Activated CD4-positive, alpha-beta memory T cell treated with anti-CD3 and anti-CD28 coated beads for 36 hours (primary cell): ENCODE results near the gene PTPRN2. TPM values are rescaled to one million over a fixed set of nuclear protein-coding genes. Genes with fewer than 3 reads are reported as not detected.

Experiments used
- CTCF ChIA-PET: fragments of 350-600 bp; sonication (Branson Sonifier 250); formaldehyde crosslinking; loops from one replicate; lab custom pipeline; 2021; ENCODE audit warnings: antibody characterized with exemption, inconsistent platforms; lab: Charles Lee
- POLR2A ChIA-PET: fragments of 350-600 bp; sonication (Branson Sonifier 250); formaldehyde crosslinking; loops from one replicate; lab custom pipeline; 2021; ENCODE audit warnings: antibody characterized with exemption; lab: Charles Lee
- DNase-seq: peaks from one replicate; pipeline ENCODE4 v3.0.0-alpha.2; 2020
- H3K27ac Mint-ChIP-seq: one replicate; pipeline ENCODE4 v1.8.0; 2021; ENCODE audit warnings: mixed read lengths
- H3K27me3 Mint-ChIP-seq: one replicate; pipeline ENCODE4 v1.8.0; 2021; ENCODE audit warnings: mixed read lengths
- H3K36me3 Mint-ChIP-seq: one replicate; pipeline ENCODE4 v1.8.0; 2021; ENCODE audit warnings: mixed read lengths
- H3K4me1 Mint-ChIP-seq: one replicate; pipeline ENCODE4 v1.8.0; 2021; ENCODE audit warnings: low read depth, mixed read lengths
- H3K4me3 Mint-ChIP-seq: one replicate; pipeline ENCODE4 v1.8.0; 2021; ENCODE audit warnings: mild to moderate bottlenecking, mixed read lengths
- H3K9me3 Mint-ChIP-seq: one replicate; pipeline ENCODE4 v1.8.0; 2021; ENCODE audit warnings: mixed read lengths
- intact Hi-C: fragments of 100-400 bp; cut with micrococcal nuclease; formaldehyde crosslinking; loops from one replicate; pipeline ENCODE4 v1.15.1; 2023
- total RNA-seq, 2 experiments: library from RNA; stranded (reverse); gene quantifications; one replicate each; pipeline ENCODE4 v1.2.3, GENCODE V29; 2021

Gene PTPRN2
- total RNA-seq, 2 experiments from 2014 or later: 0.51 to 0.64 TPM

DNA sequence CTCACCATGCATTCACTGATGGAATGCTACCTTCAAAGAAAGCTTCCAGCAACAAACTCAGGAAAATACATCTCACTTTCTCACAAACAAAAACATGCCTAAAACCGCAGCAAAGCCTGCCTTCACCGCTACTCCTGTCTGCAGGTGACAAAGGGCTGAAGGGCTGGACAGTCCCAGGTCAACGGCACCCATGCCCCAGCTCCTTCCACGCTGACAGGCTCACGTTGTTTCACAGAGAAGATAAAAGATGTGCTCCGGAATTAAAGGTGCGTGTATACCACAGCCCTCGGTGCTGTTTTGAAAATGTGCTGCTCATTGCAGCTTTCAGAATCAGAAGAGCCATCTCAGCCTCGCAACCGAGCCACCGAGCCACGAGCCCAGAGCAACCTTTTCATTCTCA is 445.0 kb downstream of the PTPRN2 start:
- ChIA-PET POLR2A (no interaction called here), CTCF (no interaction called here)
- Mint-ChIP-seq H3K27ac (no peak overlapping the region), H3K4me3 (no peak overlapping the region), H3K4me1 (no peaks in the 10 kb centered on the region), H3K36me3 (no peaks in the 10 kb centered on the region), H3K27me3 (no peaks in the 10 kb centered on the region), H3K9me3 (peaks cover 7% of the 10 kb centered on the region)
- intact Hi-C loops: no loop called here
- DNase-seq: no peak

DNA sequence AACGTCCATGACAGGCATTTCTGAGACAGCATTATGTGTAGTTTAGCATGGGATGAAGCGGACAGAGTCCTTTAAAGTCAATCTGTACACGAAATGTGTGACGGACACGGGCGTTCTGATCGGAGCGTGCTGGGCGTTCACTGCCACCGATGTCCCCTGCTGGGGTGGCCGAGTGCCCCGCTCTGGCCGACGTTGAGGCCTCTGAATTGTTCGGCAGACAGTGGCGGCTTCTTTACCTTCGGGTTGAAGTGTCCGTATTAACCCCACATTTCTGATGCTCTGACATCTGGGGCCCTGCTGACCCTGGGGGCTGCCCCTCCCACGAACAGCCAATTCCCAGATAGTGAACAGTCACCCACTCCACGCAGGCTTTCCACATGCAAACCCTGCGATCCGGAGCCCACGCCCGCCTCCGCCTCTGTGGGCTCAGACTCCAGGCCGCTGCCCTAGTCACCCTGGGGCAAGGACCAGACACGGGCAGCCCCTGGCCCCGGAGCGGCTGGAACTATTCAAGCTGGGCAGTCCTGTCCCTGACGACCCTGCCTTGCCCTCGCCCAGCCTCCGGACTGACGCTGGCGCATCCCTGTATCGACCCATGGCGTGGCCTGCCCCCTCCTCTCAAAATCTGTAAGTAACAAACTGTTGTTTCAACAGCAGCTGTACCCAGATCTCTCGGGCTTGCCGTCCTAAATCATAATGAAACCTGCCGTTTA is 445.7 kb downstream of the PTPRN2 start:
- intact Hi-C loops: no loop called here
- Mint-ChIP-seq H3K27ac (no peak overlapping the region), H3K4me3 (no peak overlapping the region), H3K27me3 (no peaks in the 10 kb centered on the region), H3K36me3 (no peaks in the 10 kb centered on the region), H3K9me3 (peaks cover 7% of the 10 kb centered on the region), H3K4me1 (no peaks in the 10 kb centered on the region)
- POLR2A ChIA-PET: no interaction called here
- CTCF ChIA-PET: no interaction called here
- DNase-seq: no peak

DNA sequence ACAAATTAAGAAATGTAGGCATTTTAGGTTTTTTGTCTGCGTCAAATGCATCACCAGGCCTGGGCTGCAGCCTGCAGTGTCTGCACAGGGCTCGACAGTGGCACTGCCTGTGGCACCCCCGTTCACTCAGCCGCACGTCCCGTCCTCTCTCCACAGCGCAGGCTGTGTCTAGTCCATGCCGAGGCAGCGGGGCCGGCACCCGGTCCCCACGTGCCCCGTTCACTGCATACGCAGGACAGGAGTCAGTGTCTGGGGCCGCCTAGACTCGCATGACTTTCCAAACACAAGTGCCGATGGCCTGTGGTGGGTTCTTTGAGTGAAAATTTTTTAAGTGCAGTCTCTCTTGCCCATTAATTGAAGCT is 446.4 kb downstream of the PTPRN2 start:
- ChIA-PET POLR2A (no interaction called here), CTCF (no interaction called here)
- DNase-seq: no peak
- peaks cover 6% of the 10 kb centered on the region for H3K9me3 Mint-ChIP-seq
- H3K36me3 Mint-ChIP-seq: no peaks in the 10 kb centered on the region
- no peak overlapping the region for H3K27ac Mint-ChIP-seq
- H3K4me1 Mint-ChIP-seq: no peaks in the 10 kb centered on the region
- no peak overlapping the region for H3K4me3 Mint-ChIP-seq
- H3K27me3 Mint-ChIP-seq: no peaks in the 10 kb centered on the region
- intact Hi-C loops: no loop called here

DNA sequence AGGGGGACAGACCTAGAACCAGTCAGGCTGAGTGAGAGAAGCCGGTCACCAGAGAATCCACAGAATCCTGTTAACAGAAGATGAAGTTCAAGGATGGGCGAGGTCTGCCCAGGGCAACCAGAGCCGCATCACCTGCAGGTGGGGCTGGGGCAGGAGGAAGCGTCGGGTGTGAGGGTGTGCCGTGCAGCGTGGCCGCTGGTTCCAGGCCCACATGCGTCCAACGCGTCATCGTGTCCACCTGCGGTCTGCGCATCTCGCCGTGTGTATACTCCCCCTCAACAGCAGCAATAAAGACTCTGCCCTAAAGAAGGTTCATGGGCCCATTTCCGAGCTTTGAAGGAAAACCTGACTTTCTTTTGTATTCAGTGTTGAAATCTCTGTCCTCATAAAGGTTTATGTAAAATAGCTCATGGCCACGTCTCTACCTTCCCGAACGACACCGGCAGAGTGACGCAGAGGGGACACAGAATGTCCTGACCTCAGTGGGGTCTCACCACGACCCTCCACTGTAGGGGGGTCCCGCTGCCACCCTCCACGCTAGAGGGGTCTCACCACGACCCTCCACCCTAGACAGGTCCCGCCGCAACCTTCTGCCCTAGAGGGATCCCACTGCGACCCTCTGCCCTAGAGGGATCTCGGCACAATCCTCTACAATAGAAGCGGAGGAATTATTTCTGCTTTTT is 446.9 kb downstream of the PTPRN2 start:
- no peak for DNase-seq
- H3K27me3 Mint-ChIP-seq: no peaks in the 10 kb centered on the region
- intact Hi-C loops: no loop called here
- POLR2A ChIA-PET: no interaction called here
- H3K4me3 Mint-ChIP-seq: no peak overlapping the region
- H3K27ac Mint-ChIP-seq: no peak overlapping the region
- CTCF ChIA-PET: no interaction called here
- no peaks in the 10 kb centered on the region for H3K4me1 Mint-ChIP-seq
- H3K36me3 Mint-ChIP-seq: no peaks in the 10 kb centered on the region
- H3K9me3 Mint-ChIP-seq: peaks cover 4% of the 10 kb centered on the region

DNA sequence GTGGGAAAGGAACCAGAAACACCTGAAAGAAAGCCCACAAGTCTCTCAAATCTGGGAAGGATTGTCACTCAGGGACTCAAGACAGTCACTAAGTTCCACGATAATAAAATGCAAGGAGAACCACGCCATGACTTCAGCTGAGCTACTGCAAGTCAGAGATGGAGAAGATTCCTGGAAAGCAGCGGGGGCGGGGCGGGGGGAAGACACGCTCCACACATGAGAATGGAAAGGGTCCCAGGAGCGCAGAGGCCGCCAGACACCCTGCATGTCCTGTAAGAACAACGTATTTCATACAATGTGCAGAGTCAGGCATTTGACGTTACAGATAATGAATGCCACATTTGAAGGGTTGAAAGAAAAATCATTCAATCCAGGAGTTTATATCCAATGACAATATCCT is 448.1 kb downstream of the PTPRN2 start:
- peaks cover 2% of the 10 kb centered on the region for H3K9me3 Mint-ChIP-seq
- ChIA-PET POLR2A (no interaction called here), CTCF (no interaction called here)
- no peak overlapping the region for H3K4me3 Mint-ChIP-seq
- H3K36me3 Mint-ChIP-seq: no peaks in the 10 kb centered on the region
- H3K4me1 Mint-ChIP-seq: no peaks in the 10 kb centered on the region
- intact Hi-C loops: no loop called here
- no peaks in the 10 kb centered on the region for H3K27me3 Mint-ChIP-seq
- no peak for DNase-seq
- H3K27ac Mint-ChIP-seq: no peak overlapping the region

DNA sequence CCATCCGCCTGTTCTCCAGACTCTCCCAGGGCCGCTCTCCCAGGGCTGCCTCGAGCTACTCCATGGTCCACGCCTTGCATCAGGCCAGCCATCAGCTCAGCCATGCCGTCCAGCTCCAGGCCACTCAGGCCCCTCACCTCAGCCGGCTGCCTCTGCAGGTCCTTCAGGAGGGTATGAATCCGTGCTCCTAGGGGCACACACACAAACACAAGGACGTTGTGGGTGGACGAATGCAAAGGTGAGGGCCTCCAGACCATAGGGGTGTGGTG is 449.4 kb downstream of the PTPRN2 start:
- H3K9me3 Mint-ChIP-seq: no peaks in the 10 kb centered on the region
- H3K27ac Mint-ChIP-seq: no peak overlapping the region
- no peaks in the 10 kb centered on the region for H3K27me3 Mint-ChIP-seq
- intact Hi-C loops: no loop called here
- no peak overlapping the region for H3K4me3 Mint-ChIP-seq
- no peaks in the 10 kb centered on the region for H3K4me1 Mint-ChIP-seq
- no peaks in the 10 kb centered on the region for H3K36me3 Mint-ChIP-seq
- no peak for DNase-seq
- ChIA-PET POLR2A (no interaction called here), CTCF (no interaction called here)

DNA sequence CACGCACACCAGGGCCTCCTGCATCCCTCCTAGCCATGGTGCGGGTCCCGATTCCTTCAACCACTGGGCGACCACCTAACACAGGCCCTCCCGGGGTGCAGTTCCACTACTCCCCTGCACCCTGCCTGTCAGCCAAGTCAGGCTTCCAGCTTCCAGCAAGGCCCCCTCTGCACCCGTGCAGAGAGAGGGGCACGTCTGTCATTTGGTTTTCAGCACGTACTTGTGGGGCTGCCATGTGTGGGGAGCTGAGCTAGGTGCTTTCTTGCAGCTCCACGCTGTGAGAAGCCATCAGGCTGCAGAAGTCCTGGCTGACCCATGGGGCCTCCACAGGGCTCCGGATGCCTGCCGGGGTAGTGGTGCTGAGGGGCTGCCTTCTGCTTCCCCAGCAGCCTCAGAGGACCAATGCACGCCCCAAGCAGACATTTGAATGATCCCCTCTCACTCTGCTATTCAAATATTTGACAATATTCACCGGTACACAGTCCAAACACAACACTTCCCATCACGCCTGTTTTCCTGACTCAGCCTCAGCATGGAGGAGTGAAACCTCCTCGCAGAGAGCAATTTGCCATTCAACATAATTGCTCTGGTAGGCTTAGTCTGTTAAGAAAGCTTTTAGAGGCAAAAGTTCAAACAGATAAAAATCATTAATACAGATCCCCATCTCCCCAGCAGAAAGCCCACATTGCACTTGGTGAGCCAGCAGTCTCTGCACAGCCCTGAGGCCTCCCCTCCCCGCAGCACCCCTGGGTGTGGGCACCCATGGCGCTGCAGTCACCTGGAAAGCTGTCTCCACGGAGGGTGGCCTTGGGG is 449.9 kb downstream of the PTPRN2 start:
- no peaks in the 10 kb centered on the region for H3K9me3 Mint-ChIP-seq
- H3K4me3 Mint-ChIP-seq: no peak overlapping the region
- no peak for DNase-seq
- intact Hi-C loops: no loop called here
- H3K27me3 Mint-ChIP-seq: no peaks in the 10 kb centered on the region
- H3K27ac Mint-ChIP-seq: no peak overlapping the region
- H3K4me1 Mint-ChIP-seq: no peaks in the 10 kb centered on the region
- H3K36me3 Mint-ChIP-seq: no peaks in the 10 kb centered on the region
- ChIA-PET CTCF (no interaction called here), POLR2A (interaction anchor here (0.6 kb wide), 1 partner anchor 20 kb away, joined by 3 read pairs; no protein-coding TSS in a partner anchor)

DNA sequence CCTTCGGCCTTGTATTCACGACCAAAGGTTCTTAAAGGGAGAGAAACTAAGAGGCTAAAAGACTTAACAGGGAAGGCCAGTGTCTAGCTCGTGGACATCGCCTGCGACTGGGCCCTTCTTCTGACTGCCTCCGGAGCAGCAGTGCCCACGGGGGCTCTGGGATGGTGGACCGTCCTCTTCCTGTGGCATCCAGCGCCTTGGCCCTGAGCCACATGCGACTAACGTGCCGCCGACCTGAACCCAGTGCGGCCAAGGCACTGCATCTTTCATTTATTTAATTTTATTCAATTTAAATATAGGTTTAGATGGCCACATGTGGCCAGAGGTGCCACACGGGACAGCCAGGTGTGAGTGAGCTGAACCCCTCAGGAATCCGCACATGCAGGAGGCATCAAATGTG is 451.7 kb downstream of the PTPRN2 start:
- Mint-ChIP-seq H3K4me3 (no peak overlapping the region), H3K27me3 (no peaks in the 10 kb centered on the region), H3K9me3 (no peaks in the 10 kb centered on the region), H3K4me1 (no peaks in the 10 kb centered on the region), H3K27ac (no peak overlapping the region), H3K36me3 (no peaks in the 10 kb centered on the region)
- CTCF ChIA-PET: no interaction called here
- intact Hi-C loops: no loop called here
- DNase-seq: no peak
- POLR2A ChIA-PET: no interaction called here

DNA sequence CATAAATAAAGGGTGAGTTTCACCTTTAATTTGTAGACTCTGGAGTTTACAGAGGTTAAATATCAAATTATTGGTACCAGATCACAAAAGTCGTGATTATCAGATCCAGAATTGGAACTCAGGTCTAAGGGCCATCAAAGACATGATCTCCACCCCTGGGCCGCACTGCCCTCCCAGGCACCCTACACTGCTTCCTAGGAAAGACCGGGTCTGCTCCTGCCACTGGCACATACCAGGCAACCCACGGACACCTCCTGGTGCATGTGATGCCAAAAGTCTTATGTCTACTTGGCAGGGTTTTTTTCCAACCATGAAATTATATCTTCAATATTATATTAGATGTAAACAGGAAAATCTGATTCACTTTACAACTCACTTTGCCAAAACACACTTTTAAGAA is 452.8 kb downstream of the PTPRN2 start:
- no peaks in the 10 kb centered on the region for H3K4me1 Mint-ChIP-seq
- H3K4me3 Mint-ChIP-seq: no peak overlapping the region
- no peaks in the 10 kb centered on the region for H3K27me3 Mint-ChIP-seq
- no peak for DNase-seq
- no peaks in the 10 kb centered on the region for H3K9me3 Mint-ChIP-seq
- CTCF ChIA-PET: no interaction called here
- H3K27ac Mint-ChIP-seq: no peak overlapping the region
- POLR2A ChIA-PET: no interaction called here
- intact Hi-C loops: no loop called here
- no peaks in the 10 kb centered on the region for H3K36me3 Mint-ChIP-seq

DNA sequence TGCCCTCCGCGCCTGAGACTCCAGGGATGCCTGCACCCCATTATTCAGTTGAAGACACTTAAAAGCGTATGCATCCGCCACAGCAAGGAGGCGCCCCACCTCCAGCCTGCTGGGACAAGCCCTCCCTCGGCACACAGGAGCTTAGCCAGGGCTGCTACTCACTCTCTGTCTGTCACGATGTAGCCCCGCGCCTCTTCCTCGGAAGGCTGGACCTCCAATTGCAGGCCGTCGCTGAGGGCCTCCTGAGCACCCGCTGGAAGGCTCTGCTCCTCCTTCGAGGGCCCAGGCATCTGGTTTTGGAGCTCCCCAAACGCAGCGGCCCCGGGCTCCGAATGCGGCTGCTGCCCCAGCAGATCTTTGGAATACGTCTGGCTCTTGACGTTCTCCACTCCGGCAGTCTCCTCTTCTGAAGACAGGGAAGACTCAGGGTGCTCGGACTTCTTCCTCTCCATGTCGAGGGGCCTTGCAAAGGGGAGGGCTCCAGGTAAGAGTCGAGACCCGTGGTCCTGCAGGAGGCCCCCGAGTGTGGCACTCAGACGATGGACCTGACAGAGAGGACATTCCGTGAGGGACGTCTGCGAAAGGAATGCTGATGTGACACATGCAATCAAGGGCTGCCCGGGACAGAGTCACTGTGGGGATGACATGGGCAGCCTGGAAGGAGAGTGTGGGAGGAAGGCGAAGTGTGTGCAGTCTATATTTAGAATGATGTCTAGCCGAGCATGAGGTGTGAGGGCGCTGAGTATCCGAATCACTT is 453.9 kb downstream of the PTPRN2 start:
- no peak overlapping the region for H3K4me3 Mint-ChIP-seq
- intact Hi-C loops: no loop called here
- ChIA-PET POLR2A (no interaction called here), CTCF (no interaction called here)
- no peak overlapping the region for H3K27ac Mint-ChIP-seq
- H3K4me1 Mint-ChIP-seq: no peaks in the 10 kb centered on the region
- H3K27me3 Mint-ChIP-seq: no peaks in the 10 kb centered on the region
- no peaks in the 10 kb centered on the region for H3K9me3 Mint-ChIP-seq
- no peak for DNase-seq
- H3K36me3 Mint-ChIP-seq: no peaks in the 10 kb centered on the region

DNA sequence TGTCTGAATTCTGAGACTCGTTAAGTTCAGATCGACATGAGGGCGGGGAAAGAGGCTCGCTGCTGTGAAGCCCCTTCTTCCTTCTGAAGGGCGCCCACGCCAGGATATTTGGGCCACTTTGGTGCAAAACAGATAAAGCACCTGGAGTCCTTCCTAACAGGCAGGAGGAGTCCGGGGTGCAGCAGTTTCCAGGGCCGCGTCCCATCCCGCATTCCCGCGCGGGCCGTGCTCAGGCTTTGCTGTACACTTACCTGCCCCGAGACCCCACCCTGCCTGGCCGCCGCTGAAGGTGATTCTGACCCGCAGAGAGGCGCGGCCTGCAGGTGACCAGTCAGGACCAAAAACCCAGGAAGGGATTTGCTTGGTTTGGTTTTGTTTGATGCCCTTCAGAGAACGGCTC is 454.6 kb downstream of the PTPRN2 start:
- Mint-ChIP-seq H3K4me1 (no peaks in the 10 kb centered on the region), H3K36me3 (no peaks in the 10 kb centered on the region), H3K27ac (no peak overlapping the region), H3K4me3 (no peak overlapping the region), H3K27me3 (no peaks in the 10 kb centered on the region), H3K9me3 (no peaks in the 10 kb centered on the region)
- CTCF ChIA-PET: no interaction called here
- intact Hi-C loops: no loop called here
- DNase-seq: no peak
- POLR2A ChIA-PET: no interaction called here

DNA sequence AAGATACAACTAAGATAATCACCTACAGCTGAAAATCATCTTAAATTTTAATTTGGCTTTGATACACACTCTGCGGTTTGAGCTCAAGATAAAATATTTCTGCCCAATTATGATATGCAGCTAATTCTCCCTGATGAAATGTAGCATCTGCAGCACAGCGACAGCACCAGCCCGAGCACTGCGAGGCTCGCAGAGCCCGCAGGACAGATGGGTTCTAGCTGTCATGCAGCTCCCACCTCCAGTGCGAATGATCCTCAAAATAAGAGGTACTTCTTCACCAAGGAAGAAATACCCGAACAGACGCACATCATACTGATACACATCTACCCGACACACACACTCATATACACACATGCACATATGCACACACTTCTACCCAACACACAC is 457.6 kb downstream of the PTPRN2 start:
- DNase-seq: no peak

More for the DNA sequence above, 457.6 kb downstream of the PTPRN2 start:
- Mint-ChIP-seq H3K27ac (no peak overlapping the region), H3K4me1 (no peaks in the 10 kb centered on the region), H3K9me3 (peaks cover 3% of the 10 kb centered on the region), H3K4me3 (no peak overlapping the region), H3K36me3 (no peaks in the 10 kb centered on the region), H3K27me3 (no peaks in the 10 kb centered on the region)
- ChIA-PET POLR2A (no interaction called here), CTCF (no interaction called here)
- intact Hi-C loops: no loop called here
